A673 (cell line): ENCODE measurements around the gene CFAP46.

Experiments used
- CTCF ChIP-seq: fragments of 300-800, 200-600 bp; sonication (generic); conservative IDR thresholded peaks from 2 replicates; pipeline ENCODE4 v1.5.1; 2017; ENCODE audit warnings: low read depth, mild to moderate bottlenecking, antibody characterized with exemption, low read length, moderate library complexity, mixed read lengths
- EZH2 ChIP-seq: fragments of 200-600 bp; sonication (generic); IDR thresholded peaks from 2 replicates; pipeline ENCODE4 v1.6.1; 2017; ENCODE audit warnings: borderline replicate concordance, low read depth, mild to moderate bottlenecking, mixed read lengths, antibody characterized with exemption, low read length; ENCODE audit not compliant: poor library complexity, severe bottlenecking

GRCh38 chr10:132924046-132924952 lies 18.1 kb downstream of the CFAP46 start:
- TF ChIP-seq CTCF = no peak
- TF ChIP-seq EZH2 = no peak
